HG03378 (cell line): ENCODE measurements around the gene MROH8.

Experiments used
- ATAC-seq: cut with Tn5 transposase; IDR thresholded peaks from one replicate; pipeline ENCODE4 v1.9.1; 2021; ENCODE audit warnings: mild to moderate bottlenecking, moderate library complexity; ENCODE audit not compliant: unreplicated experiment

MROH8 gene

DNA sequence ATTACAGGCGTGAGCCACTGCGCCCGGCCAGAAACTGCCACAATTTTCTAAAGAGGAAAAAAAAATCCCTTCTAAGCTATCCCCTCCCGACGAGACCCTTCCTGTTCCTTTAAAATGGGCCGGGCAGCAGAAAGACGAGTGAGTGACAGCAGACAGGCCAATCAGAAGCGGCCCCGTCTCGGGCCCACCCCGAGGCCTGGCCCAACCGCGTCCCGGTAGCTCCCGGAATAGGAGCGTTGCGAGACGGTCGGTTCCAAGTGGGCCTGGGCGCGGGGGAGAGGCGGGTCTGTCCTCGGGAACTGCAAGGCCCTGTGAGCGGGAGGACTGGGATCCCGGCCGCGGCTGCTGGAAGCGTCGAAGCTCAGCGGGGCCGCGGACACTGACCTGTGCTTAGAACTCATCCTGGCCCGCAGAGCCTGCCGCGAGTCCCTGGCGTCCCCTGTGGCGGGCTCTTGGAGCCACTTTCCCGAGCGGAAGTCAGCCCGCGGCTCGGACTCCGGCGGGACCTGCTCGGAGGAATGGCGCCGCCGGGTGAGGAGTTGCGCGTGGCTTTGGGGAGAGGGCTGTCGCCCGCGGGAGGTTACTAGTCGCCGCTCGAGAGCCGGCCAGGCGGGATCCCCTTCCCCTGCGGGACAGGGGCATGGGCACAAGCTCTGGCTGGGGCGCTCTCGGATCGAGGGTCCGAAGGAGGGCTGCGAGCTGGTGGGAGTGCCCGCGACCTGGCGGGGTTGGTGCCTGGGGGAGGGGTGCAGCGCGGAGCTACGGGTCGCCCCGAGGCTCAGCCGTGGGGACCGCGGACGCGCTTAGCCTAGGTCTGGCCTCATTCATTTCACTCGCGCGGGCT is at the start of gene MROH8, which contains the start of gene RPN2:
Gene MROH8, minus strand, starts transcription at position 710 of the 844 bp plus-strand sequence.
Gene RPN2, plus strand, starts transcription at position 492 of the 844 bp plus-strand sequence. Its CDS starts 27 bp downstream, at position 519.
- peak; percentile 66 for ATAC-seq

DNA sequence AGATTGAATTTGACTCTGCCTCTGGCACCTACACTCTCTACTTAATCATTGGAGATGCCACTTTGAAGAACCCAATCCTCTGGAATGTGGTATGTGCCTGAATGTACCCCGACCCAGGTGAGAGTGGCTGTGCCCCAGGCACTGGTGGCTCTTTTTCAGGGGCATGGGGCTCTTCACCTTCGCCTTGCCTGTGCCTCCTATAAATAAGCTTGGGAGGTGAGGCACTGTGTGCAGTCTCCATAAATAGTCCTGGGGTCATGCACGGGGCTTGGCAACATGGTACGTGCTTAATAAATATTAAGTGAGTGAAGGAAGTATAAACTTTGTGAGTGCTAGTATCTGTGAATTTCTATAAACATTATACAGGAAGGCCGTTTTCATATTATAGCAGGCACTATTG is 49.3 kb upstream of the MROH8 start:
- no peak for ATAC-seq

DNA sequence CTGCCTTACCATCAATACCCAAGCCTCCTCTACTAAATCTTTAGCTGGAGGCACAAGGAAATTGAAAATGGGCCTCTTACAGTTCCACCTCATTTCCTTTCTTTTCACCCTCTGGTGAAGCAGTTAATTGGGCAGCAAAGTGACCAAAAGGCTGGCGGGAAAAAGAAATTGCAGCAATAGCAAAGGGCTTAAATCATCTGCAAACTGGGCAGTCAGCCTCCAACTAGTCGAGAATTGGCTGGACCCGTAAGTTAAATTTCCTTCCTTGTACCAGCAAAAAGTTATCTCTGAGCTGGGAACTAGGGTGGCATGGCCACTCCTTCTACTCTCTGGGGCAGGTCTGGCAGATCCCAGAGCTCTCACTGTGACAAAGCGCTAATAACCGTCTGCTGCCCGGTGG is 48.7 kb upstream of the MROH8 start:
- no peak for ATAC-seq

DNA sequence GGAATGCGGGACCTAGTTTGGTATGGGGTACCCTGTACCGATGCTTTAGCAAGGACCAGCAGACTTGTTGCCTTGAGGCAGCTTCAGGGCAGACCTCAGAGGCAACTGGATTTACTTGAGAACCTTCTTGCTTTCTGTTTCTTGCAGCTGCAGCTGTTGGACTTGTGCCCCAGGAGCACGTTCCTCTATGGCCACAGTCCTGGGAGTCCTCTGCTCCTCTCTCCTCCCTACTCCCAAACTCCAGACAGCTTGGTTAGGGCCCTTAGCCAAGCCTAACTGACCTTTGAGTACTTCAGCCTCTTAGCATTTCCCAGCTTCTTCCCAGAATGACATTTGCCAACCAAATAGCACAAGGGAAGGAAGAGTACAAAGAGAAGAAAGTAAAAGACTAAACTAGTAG is 47.5 kb upstream of the MROH8 start:
- no peak for ATAC-seq

DNA sequence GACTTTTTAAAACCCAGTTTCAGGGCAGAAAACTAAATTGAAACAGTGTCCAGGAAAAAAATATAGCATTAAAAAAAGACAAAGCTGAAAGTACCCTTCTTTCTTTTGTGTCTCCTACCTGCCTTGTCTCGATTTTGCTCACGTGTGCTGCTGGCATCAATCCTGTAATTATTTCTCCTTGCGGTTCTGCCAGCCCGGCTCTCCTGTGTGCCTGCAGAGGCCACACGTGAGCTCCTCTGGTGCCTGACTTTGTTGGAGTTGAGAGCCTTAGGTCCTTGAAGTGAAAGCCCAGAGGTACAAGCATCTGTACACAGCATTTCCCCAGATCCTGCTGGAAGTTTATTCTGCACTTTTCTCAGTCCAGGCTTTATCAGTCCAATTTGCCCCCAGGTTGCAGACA is 45.8 kb upstream of the MROH8 start:
- no peak for ATAC-seq

DNA sequence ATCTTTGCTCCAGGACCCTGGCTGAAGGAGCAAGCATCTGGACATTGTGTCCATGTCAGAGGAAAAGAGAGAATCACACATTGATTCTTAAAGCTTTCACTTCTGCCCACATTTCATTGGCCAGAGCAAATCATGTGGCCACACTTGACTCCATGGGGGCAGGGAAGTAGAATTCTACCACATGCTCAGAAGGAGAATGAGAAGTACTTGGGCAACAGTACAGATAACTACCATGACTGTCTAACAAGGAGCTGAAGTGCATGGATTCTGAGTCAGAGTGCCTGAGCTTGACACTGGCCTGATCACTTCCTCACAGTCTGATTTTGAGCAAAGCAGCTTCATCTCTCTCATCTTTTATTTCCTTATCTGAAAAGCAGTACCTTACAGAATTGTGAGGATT is 43.7 kb upstream of the MROH8 start:
- ATAC-seq: no peak

DNA sequence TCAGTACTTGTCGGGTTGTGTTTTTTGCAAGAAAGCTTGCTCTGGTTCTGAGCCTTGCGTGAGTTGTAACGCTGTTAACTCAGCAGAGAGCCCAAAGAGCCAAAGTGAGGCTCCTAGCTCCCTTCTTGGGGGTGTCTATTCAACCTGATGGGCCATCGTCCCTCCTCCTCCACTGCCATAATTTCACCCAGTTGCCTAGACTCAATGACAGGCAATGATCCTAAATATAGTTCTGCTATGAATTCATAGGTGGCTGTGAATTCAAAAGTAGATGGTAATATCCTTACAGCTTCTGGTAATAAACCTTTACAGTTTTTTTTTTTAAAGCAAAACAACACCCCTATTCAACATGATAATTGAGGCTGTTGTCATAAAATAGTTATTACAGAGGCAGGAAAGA is 42.7 kb upstream of the MROH8 start:
- ATAC-seq: no peak

DNA sequence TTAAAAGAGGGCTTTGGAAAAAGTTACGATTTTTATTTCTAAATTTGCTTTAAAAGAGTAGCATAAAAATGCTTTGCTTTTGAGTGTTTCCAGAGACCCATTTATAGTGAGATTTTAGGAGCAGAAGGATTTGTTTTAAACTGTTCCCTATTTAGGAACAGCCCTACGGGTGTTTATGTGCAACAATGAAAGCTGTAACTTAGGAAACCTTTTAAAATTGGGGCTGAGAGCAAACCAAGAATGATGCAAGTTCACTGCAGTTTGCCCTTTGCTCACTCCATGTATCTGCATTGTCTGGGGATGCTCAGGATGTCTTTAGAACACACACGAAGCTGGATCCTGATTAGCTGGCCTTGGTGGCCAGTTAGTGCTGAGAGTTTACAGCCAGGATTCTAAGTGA is 41.4 kb upstream of the MROH8 start:
- ATAC-seq: no peak

DNA sequence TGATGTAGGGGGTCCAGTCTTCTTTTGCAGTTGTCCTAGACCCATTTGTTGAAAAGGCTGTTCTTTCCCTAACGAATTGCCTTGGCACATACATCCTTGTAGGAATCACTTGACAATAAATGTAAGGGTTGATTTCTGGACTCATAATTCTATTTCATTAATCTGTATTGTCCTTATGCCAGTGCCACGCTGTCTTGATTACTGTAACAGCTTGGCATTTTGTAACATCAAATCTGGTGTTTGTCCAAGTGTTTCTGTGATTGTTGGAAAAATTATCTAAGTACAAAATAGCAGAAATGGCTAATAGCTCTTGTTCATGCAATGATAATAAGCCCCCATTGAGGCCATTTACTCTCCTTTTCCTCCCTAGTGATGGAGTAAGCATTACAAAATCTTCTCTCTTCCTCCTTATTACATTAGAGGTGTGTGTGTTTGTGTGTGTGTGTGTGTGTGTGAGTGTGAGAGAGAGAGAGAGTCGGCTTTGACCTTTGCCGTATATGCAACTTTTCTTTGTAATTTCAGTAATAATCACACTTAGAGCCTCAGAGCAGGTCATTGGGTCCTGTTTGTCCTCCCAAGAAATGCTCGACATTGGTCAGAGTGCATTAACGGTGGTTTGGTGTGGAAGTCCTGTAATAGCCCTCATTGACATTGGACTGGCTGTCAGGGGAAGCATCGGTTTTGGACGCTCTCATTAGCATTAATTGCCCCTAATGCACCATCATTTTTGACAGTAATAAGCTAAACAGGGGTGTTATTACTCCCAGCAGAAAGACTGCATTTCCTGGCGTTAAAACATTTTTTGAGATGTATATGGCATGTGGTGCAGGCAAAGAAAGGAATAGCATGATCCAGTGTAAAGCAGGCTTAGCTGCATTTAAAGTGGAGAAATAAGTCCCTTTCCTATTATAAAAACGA is 40.7 kb upstream of the MROH8 start:
- ATAC-seq: no peak

DNA sequence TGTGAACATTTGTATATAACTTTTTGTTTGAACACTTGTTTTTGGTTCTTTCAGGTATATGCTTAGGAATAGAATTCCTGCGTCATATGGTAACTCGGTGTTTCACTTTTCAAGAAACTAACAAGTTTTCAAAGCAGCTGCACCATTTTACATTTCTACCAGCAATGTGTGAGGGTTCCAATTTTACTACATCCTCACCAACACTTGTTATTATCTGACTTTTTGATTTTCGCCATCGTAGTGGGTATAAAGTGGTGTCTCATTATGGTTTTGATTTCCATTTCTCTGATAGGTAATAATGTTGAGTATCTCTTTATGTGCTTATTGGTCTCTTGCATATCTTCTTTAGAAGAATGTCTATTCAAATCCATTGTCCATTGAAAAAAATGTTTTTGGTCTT is 39.6 kb upstream of the MROH8 start:
- no peak for ATAC-seq

DNA sequence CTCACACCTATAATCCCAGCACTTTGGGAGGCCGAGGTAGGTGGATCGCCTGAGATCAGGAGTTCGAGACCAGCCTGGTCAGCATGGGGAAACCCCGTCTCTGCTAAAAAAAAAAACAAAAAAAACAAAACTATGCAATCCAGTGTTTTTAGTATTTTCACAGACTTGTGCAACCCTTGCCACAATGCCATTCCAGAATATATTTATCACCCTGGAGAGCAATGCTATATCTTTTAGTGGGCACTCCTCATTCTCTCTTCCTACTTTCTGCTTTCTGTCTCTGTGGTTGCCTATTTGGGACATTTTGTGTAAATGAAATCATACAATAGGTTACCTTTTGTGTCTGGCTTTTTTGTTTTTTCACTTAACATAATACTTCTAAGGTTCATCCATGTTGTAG is 39.1 kb upstream of the MROH8 start:
- ATAC-seq: no peak

DNA sequence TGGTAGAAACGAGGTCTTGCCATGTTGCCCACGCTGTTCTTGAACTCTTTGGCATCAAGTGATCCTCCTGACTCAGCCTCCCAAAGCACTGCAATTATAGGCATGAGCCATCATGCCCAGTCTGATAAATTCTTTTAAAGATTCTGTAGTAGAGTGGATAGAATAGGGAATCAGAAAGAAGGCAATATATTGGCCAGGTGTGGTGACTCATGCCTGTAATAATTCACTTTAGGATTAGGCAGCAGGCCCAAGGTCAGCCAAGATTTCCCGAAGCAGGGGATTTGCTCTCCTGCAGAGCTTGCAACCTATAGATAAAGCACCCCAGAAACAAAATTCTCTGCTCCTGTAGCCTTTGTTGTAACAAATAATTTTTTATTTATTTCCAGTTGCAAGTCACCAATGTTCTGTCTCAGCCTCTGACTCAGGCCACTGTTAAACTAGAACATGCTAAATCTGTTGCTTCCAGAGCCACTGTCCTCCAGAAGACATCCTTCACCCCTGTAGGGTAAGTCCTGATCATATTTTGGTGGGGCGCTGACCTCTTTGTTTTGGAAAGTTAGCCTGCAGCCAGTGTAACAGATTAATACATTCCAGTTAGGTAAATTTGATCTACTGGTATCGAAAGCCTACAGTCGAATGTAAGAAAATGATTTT is 30.4 kb upstream of the MROH8 start:
- ATAC-seq: no peak

DNA sequence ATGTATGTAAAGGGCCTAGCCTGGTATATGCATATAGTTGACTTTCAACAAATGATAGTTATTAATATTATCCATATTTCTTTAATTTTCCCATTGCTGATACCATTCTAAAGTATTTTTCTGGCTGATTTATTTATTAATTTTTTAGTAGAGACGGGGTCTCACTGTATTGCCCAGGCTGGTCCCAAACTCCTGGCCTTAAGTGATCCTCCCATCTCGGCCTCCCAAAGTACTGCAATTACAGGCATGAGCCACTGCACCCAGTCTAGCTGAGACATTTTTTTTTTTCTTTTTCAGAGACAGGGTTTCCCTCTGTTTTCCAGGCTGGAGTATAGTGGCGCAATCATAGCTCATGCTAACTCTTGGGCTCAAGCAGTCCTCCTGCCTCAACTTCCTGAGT is 29.8 kb upstream of the MROH8 start:
- ATAC-seq: no peak

DNA sequence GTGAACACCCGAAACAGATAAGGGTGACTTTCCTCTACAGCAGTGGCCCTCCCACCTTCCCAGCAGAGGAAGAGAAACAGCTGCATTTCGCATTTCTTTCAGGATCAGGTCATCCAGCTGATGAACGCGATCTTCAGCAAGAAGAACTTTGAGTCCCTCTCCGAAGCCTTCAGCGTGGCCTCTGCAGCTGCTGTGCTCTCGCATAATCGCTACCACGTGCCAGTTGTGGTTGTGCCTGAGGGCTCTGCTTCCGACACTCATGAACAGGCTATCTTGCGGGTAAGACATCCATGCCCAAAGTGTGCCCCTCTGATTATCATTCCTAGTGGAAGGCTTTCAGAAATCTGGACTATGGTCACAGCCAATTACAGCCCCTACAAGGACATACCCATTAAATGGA is 27.8 kb upstream of the MROH8 start:
- ATAC-seq: no peak

DNA sequence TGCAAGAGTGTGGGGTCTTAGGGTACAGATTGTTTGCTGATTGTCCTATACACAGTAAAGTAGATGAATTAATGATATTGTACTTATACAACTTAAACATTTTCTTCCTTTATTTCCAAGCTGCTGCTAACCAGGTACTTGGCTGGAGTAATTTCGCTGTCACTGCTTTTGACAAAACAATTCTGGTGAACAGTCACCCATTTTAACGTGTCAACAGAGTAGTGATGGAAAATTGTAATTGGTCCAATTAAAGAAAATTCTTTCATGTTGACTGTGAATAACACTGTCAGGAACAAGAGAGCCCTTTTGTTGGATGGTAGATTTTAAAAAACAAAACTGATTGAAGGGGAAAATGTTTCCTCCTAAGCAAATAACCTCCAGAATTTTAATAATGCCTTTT is 26.4 kb upstream of the MROH8 start:
- no peak for ATAC-seq

DNA sequence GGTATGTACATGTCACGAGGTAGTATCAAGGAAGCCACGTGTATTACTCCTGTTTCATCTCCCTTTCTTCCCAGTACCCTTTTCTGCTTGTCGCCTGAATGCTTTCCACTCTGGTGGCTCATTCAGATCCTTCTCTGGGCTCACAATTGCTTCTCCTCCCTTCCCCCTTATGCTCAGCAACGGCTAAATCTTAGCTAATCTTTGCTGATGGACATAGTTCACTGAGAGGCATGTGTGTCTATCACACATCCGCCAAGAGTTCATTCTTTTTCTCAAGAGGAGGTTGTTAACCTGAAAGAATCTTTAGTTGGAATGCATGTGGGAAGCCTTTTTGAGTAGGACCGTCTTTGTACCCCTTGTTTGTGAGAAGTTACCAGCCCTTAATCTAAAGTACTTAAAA is 25.8 kb upstream of the MROH8 start:
- ATAC-seq: no peak

DNA sequence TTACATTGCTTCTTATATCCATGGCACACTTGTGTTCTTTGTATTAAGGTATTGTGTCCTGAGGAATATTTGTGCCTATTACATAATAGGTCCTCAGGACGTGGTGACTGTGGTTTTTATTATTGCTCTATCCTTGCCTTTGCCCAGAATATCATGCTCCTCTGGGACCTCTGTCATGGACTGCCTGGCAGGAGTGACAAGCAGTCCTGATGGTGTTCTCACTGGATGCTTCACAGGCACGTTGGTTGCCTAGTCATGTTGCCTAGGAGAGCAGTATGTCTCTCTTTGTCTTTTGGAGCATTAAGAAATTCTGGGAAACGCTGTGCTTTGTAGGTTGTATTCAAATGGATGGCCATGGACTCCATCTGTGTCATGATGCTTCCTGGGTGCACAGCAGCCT is 24.7 kb upstream of the MROH8 start:
- ATAC-seq: no peak

DNA sequence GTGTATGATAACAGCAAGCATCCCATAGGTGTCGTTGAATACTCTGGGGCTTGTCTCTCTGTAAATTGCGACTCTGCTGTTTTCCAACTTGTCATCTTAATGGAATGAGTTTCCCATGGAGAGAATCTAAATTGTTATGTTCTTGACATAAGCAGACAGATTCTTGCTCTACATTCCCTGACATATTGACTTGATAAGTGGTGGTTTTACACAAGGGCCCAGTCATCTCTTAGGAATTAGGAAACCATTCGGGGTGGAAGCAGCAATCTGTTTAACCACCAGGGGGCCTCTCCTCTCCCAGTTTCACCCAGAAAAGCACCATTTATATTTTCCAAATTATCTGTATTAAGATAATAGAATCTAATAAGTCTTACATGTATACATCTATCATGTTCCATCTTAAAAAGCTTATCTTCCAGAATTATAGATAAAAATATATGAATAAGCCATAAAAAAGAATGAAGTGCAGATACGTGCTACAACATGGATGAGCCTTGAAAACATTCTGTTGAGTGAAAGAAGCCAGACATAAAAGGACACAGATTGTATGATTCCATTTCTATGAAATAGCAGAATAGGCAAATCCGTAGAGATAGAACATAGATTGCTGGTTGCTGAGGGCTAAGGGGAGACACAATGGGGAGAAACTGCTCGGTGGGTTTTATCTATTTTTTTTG is 23.1 kb upstream of the MROH8 start:
- ATAC-seq: no peak

DNA sequence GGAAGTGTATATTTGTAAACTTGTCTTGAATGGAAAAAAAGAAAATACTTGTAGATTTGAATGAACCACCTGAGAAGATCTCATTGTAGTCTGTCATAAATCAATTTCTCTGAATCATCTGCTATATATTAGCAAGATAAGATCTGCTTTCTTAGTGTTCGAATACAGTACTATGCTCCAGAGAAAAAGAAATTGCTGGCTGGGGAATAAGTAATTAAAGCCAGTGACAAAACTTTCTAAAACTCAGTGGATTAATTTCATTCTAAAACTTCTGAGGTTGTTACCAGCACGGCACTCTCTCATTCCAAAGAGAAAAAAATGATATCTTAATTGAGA is 22.4 kb upstream of the MROH8 start:
- no peak for ATAC-seq

DNA sequence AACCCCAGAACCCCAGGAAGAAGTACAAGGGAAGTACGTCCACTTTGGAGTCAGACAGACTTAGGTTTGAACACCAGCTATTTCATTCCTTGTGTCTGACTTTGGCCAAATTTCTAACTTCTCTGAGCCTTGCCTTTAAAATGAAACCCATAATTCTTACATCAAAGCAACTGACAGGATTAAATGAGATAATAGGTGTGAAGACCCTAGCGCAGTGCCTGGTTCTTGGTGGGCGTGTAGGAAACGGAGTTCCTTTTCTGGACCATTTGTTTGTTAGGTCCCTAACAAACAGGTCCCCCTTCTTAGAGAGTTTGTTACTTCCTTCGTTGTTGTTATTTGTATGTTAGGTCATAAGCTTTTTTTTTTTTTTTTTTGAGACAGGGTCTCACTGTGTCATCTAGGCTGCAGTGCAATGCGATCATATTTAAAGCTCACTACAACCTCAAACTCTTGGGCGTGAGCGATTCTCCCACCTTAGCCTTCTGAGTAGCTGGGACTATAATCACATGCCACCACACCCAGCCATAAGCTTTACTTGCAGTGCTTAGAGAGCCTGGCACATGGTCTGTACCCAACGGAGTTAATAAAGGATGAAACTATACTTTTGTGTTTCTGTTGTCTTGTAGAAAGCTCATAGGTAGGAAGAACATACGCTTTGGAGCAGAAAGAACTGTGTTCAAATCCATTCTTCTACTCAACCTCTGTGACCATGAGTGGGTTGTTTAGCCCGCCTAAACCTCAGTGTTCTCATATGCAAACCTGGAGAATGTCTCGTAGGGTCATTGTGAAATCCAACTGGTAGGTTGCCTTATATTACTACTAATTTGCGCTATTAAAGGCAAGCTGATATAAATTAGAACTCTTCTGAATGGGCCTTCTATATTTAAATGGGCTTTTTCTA is 21.8 kb upstream of the MROH8 start:
- ATAC-seq: no peak
